Endothelial cell of umbilical vein (primary cell): ENCODE data around the gene PSD4. TPM values are rescaled to one million over a fixed set of nuclear protein-coding genes. Genes with fewer than 3 reads are reported as not detected.

Experiments used
- BruUV-seq: library from RNA; stranded (reverse); fragments of 400-500 nt; replicated peaks from 2 replicates; lab custom pipeline; 2021; lab: Mats Ljungman, UMichigan
- CTCF ChIA-PET: fragments of 300-600, 350-600 bp; sonication (Branson Sonifier 250); formaldehyde crosslinking; loops from one replicate; lab custom pipeline; 2021; ENCODE audit warnings: antibody characterized with exemption, inconsistent platforms; lab: Charles Lee
- POLR2A ChIA-PET: fragments of 300-600, 350-600 bp; sonication (Branson Sonifier 250); formaldehyde crosslinking; loops from one replicate; lab custom pipeline; 2021; ENCODE audit warnings: antibody characterized with exemption, inconsistent platforms; lab: Charles Lee
- DNase-seq: peaks from one replicate; pipeline ENCODE4 v3.0.0-alpha.2; 2011; ENCODE audit warnings: low read depth, low spot score
- FAIRE-seq: peaks from 2 replicates; lab custom pipeline; 2011; peaks lifted over from hg19 to GRCh38; lab: Jason Lieb, UNC
- H2AFZ ChIP-seq: 2 replicates; pipeline ENCODE4 v1.6.0; 2012; ENCODE audit warnings: low read depth, low read length, control low read depth, inconsistent platforms
- H3K27ac ChIP-seq: 2 replicates; pipeline ENCODE4 v1.5.1; 2011; ENCODE audit warnings: low read depth, mild to moderate bottlenecking, control low read depth, low read length, moderate library complexity; ENCODE audit not compliant: insufficient read depth
- H3K27me3 ChIP-seq, 2 experiments: 2 replicates each; pipeline versions ENCODE4 v1.6.0 to v1.6.1; 2011; ENCODE audit warnings: low read length in 2 of 2, mixed read lengths in 1 of 2; ENCODE audit not compliant: control insufficient read depth in 2 of 2, insufficient read depth in 2 of 2
- H3K36me3 ChIP-seq, 2 experiments: 2 replicates in 1 of 2; 3 replicates in 1 of 2; pipeline ENCODE4 v1.5.1; 2011; ENCODE audit warnings: low read length in 2 of 2, mild to moderate bottlenecking in 1 of 2, moderate library complexity in 1 of 2; ENCODE audit not compliant: control insufficient read depth in 2 of 2, insufficient read depth in 2 of 2; ENCODE audit errors: extremely low read depth in 1 of 2
- H3K4me1 ChIP-seq: 3 replicates; pipeline ENCODE4 v1.5.1; 2011; ENCODE audit warnings: mild to moderate bottlenecking, low read length; ENCODE audit not compliant: control insufficient read depth, insufficient read depth; ENCODE audit errors: extremely low read depth
- H3K4me2 ChIP-seq: 2 replicates; pipeline ENCODE4 v1.6.1; 2011; ENCODE audit warnings: low read length, control low read depth, mixed read lengths; ENCODE audit not compliant: insufficient read depth
- H3K4me3 ChIP-seq, 3 experiments: fragments of 200-600 bp in 1 of 3; sonication (generic), shearing (Covaris generic) in 1 of 3; replicated peaks in 1 of 3; 2 replicates each; pipeline ENCODE4 v1.5.1; 2011 to 2016; ENCODE audit warnings: control low read depth in 3 of 3, low read length in 3 of 3, mild to moderate bottlenecking in 2 of 3, inconsistent platforms in 1 of 3, low read depth in 1 of 3, moderate library complexity in 1 of 3; ENCODE audit not compliant: insufficient read depth in 1 of 3
- H3K79me2 ChIP-seq: 2 replicates; pipeline ENCODE4 v1.6.0; 2012; ENCODE audit warnings: low read length, inconsistent platforms; ENCODE audit not compliant: control insufficient read depth, insufficient read depth
- H3K9ac ChIP-seq: replicated peaks from 2 replicates; pipeline ENCODE3; 2011; ENCODE audit warnings: low read length, control low read depth; ENCODE audit not compliant: insufficient read depth; ENCODE audit errors: extremely low read depth
- H3K9me1 ChIP-seq: replicated peaks from 3 replicates; pipeline ENCODE4 v1.6.0; 2011; ENCODE audit warnings: mild to moderate bottlenecking, low read length; ENCODE audit not compliant: control insufficient read depth, insufficient read depth; ENCODE audit errors: extremely low read depth
- H3K9me3 ChIP-seq: replicated peaks from 2 replicates; pipeline ENCODE4 v1.5.1; 2012; ENCODE audit warnings: low read length, inconsistent platforms; ENCODE audit not compliant: control insufficient read depth, insufficient read depth
- H4K20me1 ChIP-seq: replicated peaks from 2 replicates; pipeline ENCODE3; 2011; ENCODE audit warnings: mild to moderate bottlenecking, low read length; ENCODE audit not compliant: control insufficient read depth, insufficient read depth; ENCODE audit errors: extremely low read depth
- EZH2 ChIP-seq: IDR thresholded peaks from 2 replicates; pipeline ENCODE4 v1.6.1; 2012; ENCODE audit warnings: borderline replicate concordance, low read depth, mild to moderate bottlenecking, moderate library complexity, low read length, inconsistent platforms; ENCODE audit not compliant: severe bottlenecking
- FOS ChIP-seq: IDR thresholded peaks from 2 replicates; pipeline ENCODE4 v1.6.1; 2011; ENCODE audit warnings: mild to moderate bottlenecking, low read length, moderate library complexity, borderline replicate concordance; ENCODE audit not compliant: insufficient read depth
- GATA2 ChIP-seq: IDR thresholded peaks from 2 replicates; pipeline ENCODE4 v1.7.0; 2011; ENCODE audit warnings: low read depth, mild to moderate bottlenecking, moderate library complexity, mixed read lengths, low read length; ENCODE audit not compliant: insufficient read length, insufficient read depth
- JUN ChIP-seq: IDR thresholded peaks from 2 replicates; pipeline ENCODE4 v1.6.1; 2011; ENCODE audit warnings: borderline replicate concordance, low read depth; ENCODE audit not compliant: insufficient read length, insufficient read depth
- MYC ChIP-seq: IDR thresholded peaks from one replicate; pipeline ENCODE4 v1.6.1; 2011; ENCODE audit warnings: mild to moderate bottlenecking, low read depth, low read length
- POLR2A ChIP-seq: IDR thresholded peaks from 2 replicates; pipeline ENCODE4 v1.6.1; 2012; ENCODE audit warnings: low read depth, mild to moderate bottlenecking, control low read depth, low read length
- POLR2AphosphoS5 ChIP-seq: IDR thresholded peaks from 2 replicates; pipeline ENCODE4 v1.6.1; 2012; ENCODE audit warnings: low read depth, mild to moderate bottlenecking, control low read depth, low read length, moderate library complexity; ENCODE audit not compliant: insufficient read depth
- dilution Hi-C: fragments of 300-500 bp; cut with MboI; formaldehyde crosslinking; loops from one replicate; pipeline ENCODE4 v1.15.0; 2019; ENCODE audit warnings: low sequenced_read_pairs; ENCODE audit not compliant: extremely low pct_ligation_motif_present
- intact Hi-C: fragments of 100-400 bp; cut with micrococcal nuclease; formaldehyde crosslinking; loops from one replicate; pipeline ENCODE4 v1.10.0; 2022
- polyA plus RNA-seq, 4 experiments: library from polyadenylated mRNA; depleted of rRNA in 3 of 4; stranded (reverse) in 3 of 4; unstranded in 1 of 4; fragments of >200 nt; gene quantifications; 2 replicates each; pipeline versions ENCODE4 v1.2.1 to v1.2.3, GENCODE V29; 2011 to 2012; ENCODE audit warnings: missing spikeins in 1 of 4
- total RNA-seq: library from RNA; stranded (reverse); gene quantifications from 2 replicates; pipeline ENCODE4 v1.2.3, GENCODE V29; 2021
- TF ChIP-seq, protein P1 (sequence below), 2 donors: IDR thresholded peaks; 1 replicate in 1 of 2; 2 replicates in 1 of 2; pipeline ENCODE4 v1.5.1; 2011; ENCODE audit warnings: low read length in 2 of 2, mild to moderate bottlenecking in 2 of 2, moderate library complexity in 2 of 2, control low read depth in 1 of 2, inconsistent platforms in 1 of 2, low read depth in 1 of 2; ENCODE audit not compliant: insufficient read depth in 1 of 2; ENCODE audit errors: extremely low read depth in 1 of 2
- TF ChIP-seq, protein P2 (sequence below): IDR thresholded peaks from 2 replicates; pipeline ENCODE4 v1.6.1; 2011; ENCODE audit not compliant: insufficient read depth, insufficient read length

The PSD4 gene
- total and polyA plus RNA-seq, 2 donors (not counting 3 experiments of a cell fraction or from before 2014, with no cell fraction given) = 0.01 to 0.24 TPM

DNA sequence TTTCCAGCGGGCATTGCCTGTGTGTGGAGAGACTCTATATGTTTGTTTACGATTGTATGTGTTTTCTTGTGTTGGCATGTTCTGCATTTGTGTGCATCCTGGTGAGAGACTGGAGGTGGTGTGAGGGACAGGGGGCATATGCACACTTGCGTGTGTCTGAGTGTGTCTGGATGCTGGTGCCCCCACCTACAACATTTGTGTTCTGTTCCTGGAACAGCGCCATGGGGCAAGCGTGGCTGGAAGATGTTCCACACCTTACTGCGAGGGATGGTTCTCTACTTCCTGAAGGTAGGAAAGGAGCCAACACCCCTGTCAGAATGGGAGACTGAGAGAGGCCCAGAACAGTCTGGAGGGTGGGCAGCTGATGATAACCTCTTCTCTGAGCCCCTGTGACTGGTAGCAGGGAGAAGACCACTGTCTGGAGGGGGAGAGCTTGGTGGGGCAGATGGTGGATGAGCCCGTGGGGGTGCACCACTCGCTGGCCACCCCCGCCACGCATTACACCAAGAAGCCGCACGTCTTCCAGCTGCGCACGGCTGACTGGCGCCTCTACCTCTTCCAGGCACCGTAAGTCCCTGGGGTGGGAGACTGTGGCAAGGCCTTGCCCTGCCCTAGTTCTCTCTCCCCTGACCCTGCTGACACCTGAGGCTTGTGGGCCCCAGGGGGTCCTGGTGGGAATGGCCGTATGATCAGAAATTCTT is 23.7 kb downstream of the PSD4 start:
- no TSS peak for BruUV-seq
- Histone ChIP-seq H3K36me3 (no peaks in the 10 kb centered on the region), H2AFZ (no peak overlapping the region), H3K4me3 (no peak overlapping the region), H3K79me2 (no peaks in the 10 kb centered on the region), H3K4me2 (no peak overlapping the region), H4K20me1 (no peaks in the 10 kb centered on the region), H3K9me1 (no peaks in the 10 kb centered on the region), H3K27ac (no peak overlapping the region), H3K9ac (no peak overlapping the region), H3K27me3 (peaks cover 0 to 1% of the 10 kb centered on the region in 2 experiments), H3K9me3 (no peaks in the 10 kb centered on the region), H3K4me1 (peaks cover 6% of the 10 kb centered on the region)
- intact Hi-C loops (loop anchor here (1.0 to 2.0 kb wide), 2 partner anchors 35 to 117 kb away; no protein-coding TSS in a partner anchor), dilution Hi-C loops (no loop called here)
- TF ChIP-seq POLR2AphosphoS5 (no peak), POLR2A (no peak), GATA2 (no peak), MYC (no peak), JUN (no peak), FOS (no peak), EZH2 (no peak)
- TF ChIP-seq, protein P1, sequence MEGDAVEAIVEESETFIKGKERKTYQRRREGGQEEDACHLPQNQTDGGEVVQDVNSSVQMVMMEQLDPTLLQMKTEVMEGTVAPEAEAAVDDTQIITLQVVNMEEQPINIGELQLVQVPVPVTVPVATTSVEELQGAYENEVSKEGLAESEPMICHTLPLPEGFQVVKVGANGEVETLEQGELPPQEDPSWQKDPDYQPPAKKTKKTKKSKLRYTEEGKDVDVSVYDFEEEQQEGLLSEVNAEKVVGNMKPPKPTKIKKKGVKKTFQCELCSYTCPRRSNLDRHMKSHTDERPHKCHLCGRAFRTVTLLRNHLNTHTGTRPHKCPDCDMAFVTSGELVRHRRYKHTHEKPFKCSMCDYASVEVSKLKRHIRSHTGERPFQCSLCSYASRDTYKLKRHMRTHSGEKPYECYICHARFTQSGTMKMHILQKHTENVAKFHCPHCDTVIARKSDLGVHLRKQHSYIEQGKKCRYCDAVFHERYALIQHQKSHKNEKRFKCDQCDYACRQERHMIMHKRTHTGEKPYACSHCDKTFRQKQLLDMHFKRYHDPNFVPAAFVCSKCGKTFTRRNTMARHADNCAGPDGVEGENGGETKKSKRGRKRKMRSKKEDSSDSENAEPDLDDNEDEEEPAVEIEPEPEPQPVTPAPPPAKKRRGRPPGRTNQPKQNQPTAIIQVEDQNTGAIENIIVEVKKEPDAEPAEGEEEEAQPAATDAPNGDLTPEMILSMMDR (IDR thresholded peaks at IDR 0.05; ENCODE audit: extremely low read depth in 1 of 2, insufficient read depth in 1 of 2, low read depth in 1 of 2, low read length in 2 of 2) = no peak
- TF ChIP-seq, protein P2, sequence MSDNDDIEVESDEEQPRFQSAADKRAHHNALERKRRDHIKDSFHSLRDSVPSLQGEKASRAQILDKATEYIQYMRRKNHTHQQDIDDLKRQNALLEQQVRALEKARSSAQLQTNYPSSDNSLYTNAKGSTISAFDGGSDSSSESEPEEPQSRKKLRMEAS = no peak
- FAIRE-seq (no peak), DNase-seq (no peak)
- CTCF ChIA-PET = interaction anchor here (1.1 to 20.2 kb wide), 13 partner anchors 9 to 173 kb away, joined by 3 to 310 read pairs (median 10); partner anchors contain the start of gene PSD4
- POLR2A ChIA-PET = no interaction called here
